HepG2 (cell line): ENCODE measurements around the gene NOB1. TPM values are rescaled to one million over a fixed set of nuclear protein-coding genes. Genes with fewer than 3 reads are reported as not detected.

Source experiments
- ARID4A ChIP-seq: sonication (generic); formaldehyde crosslinking; IDR thresholded peaks from 2 replicates; pipeline ENCODE4 v1.5.0; 2020; ENCODE audit warnings: mild to moderate bottlenecking, missing genetic modification reagents, borderline replicate concordance
- CBX5 ChIP-seq: sonication (generic); formaldehyde crosslinking; IDR thresholded peaks from 2 replicates; pipeline ENCODE4 v1.4.0; 2020; ENCODE audit warnings: missing genetic modification reagents, borderline replicate concordance
- CEBPB ChIP-seq: IDR thresholded peaks from 2 replicates; pipeline ENCODE4 v1.6.1; 2011; ENCODE audit warnings: low read depth, low read length, improper control_type of control experiment, borderline replicate concordance
- GRHL1 ChIP-seq: sonication (generic); formaldehyde crosslinking; conservative IDR thresholded peaks from 2 replicates; pipeline ENCODE4 v1.8.0; 2022; ENCODE audit warnings: missing genetic modification reagents
- JARID2 ChIP-seq: sonication (generic); formaldehyde crosslinking; IDR thresholded peaks from 2 replicates; pipeline ENCODE4 v1.8.1; 2023; ENCODE audit warnings: missing genetic modification reagents, inconsistent platforms; ENCODE audit not compliant: insufficient replicate concordance
- REPIN1 ChIP-seq: sonication (generic); formaldehyde crosslinking; IDR thresholded peaks from 2 replicates; pipeline ENCODE4 v1.8.0; 2022; ENCODE audit warnings: missing genetic modification reagents, low read depth, mild to moderate bottlenecking, borderline replicate concordance
- RERE ChIP-seq: IDR thresholded peaks from 2 replicates; pipeline ENCODE4 v1.6.1; 2016; ENCODE audit warnings: low read depth, missing genetic modification reagents, missing compliant biosample characterization
- SCMH1 ChIP-seq: sonication (generic); formaldehyde crosslinking; IDR thresholded peaks from 2 replicates; pipeline ENCODE4 v1.9.0; 2021; ENCODE audit warnings: missing genetic modification reagents, mild to moderate bottlenecking, borderline replicate concordance
- U2AF2 ChIP-seq: fragments of 200-400 bp; formaldehyde crosslinking; IDR thresholded peaks from 2 replicates; pipeline ENCODE4 v1.6.1; 2017; ENCODE audit warnings: low read depth, mild to moderate bottlenecking, low read length
- ZNF205 ChIP-seq: IDR thresholded peaks from 2 replicates; pipeline ENCODE4 v1.6.1; 2018; ENCODE audit warnings: missing biosample characterization, missing genetic modification reagents
- ZNF597 ChIP-seq: sonication (generic); formaldehyde crosslinking; IDR thresholded peaks from 2 replicates; pipeline ENCODE4 v1.5.0; 2020; ENCODE audit warnings: missing genetic modification reagents
- polyA plus RNA-seq, 8 experiments: library from polyadenylated mRNA; depleted of rRNA in 3 of 8; stranded (reverse) in 7 of 8; unstranded in 1 of 8; fragments of >200 nt; fragmentation: Illumina TruSeq in 4 of 8; extraction: Trizol in 4 of 8; gene quantifications; 2 replicates each; pipeline versions ENCODE4 v1.2.1 to v1.2.3, GENCODE V29; 2011 to 2016; ENCODE audit warnings: low read depth in 4 of 8, missing spikeins in 1 of 8, mixed read lengths in 1 of 8; ENCODE audit not compliant: insufficient read depth in 1 of 8
- total RNA-seq, 5 experiments: library from RNA; depleted of rRNA; stranded (reverse); fragments of >200 nt; fragmentation: Illumina TruSeq; extraction: Trizol; gene quantifications; 2 replicates each; pipeline ENCODE4 v1.2.3, GENCODE V29; 2016; ENCODE audit warnings: low read depth in 1 of 5
- TF ChIP-seq, protein P1 (sequence below): sonication (generic); formaldehyde crosslinking; conservative IDR thresholded peaks from 2 replicates; pipeline ENCODE4 v1.8.0; 2022; ENCODE audit warnings: mild to moderate bottlenecking, moderate library complexity, missing genetic modification reagents

The NOB1 gene
- total and polyA plus RNA-seq, 2 of the 13 experiments (the other 11 are each of a cell fraction or from before 2014, with no cell fraction given): 47.1 to 162 TPM

DNA sequence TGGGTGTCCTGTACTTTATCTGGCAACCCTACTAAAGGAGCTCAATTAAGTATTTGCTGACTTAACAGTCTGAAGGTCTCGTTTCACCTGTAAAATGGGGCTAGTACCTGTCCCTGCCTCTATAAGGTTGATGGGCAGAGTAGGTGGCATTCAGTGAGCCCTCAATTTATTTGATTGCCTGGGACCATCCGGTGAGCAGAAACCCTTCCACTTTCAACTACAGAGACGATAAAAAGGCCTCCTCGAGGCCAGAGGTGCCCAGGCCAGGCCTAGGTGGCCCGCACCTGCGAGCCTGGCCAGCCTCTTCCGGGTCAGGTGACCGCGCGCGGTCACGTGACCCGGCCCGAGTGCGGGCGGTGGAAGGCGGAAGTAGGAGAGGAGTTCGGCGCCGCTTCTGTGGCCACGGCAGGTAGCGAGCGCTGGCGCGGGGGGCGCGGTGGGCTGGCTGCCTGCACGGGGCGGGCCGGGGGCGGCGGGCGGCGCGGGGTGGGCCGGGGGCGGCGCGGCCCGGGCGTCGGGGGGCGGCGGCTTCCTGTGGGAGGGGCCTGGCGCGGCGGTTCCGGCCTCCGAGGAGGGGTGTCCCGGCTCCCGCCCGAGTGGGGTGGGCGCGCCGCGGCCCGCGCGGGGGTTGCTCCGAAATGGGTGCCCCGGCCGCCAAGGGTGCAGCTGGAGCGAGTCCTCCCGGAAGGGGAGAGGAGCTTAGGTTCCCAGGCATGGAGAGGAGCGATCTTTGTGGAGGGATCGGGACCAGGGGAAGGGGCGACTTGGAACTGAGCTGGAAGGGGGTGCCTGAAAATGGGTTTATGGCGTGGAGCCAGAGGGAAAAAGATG is 7.5 kb upstream of the NOB1 start, which contains the start of gene WWP2 (continued):
- TF ChIP-seq ARID4A (CRISPR knock-in tag) (peak; percentile 90), JARID2 (CRISPR knock-in tag) (no peak), U2AF2 (0 out of 2 replicates have a peak, but pooled peaks have one; percentile 74), ZNF205 (CRISPR knock-in tag) (no peak), REPIN1 (0 out of 2 replicates have a peak, but pooled peaks have one; percentile 29), GRHL1 (CRISPR knock-in tag) (no peak), ZNF597 (no peak), RERE (CRISPR knock-in tag) (no peak), CEBPB (no peak), CBX5 (no peak), SCMH1 (CRISPR knock-in tag) (no peak)
- TF ChIP-seq, protein P1, sequence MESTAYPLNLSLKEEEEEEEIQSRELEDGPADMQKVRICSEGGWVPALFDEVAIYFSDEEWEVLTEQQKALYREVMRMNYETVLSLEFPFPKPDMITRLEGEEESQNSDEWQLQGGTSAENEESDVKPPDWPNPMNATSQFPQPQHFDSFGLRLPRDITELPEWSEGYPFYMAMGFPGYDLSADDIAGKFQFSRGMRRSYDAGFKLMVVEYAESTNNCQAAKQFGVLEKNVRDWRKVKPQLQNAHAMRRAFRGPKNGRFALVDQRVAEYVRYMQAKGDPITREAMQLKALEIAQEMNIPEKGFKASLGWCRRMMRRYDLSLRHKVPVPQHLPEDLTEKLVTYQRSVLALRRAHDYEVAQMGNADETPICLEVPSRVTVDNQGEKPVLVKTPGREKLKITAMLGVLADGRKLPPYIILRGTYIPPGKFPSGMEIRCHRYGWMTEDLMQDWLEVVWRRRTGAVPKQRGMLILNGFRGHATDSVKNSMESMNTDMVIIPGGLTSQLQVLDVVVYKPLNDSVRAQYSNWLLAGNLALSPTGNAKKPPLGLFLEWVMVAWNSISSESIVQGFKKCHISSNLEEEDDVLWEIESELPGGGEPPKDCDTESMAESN (CRISPR knock-in tag): peak; percentile 57; the same call in 1 of the 2 replicates
